Stimulated activated naive CD8-positive, alpha-beta T cell treated with anti-CD3 and anti-CD28 coated beads, Interleukin-15, Interleukin-2, amounts not matched to agents 100 U/mL and 50 U/mL, for 24 hours (primary cell): ENCODE results near the gene FHIT.

ENCODE experiments used
- ATAC-seq: fragments of 150-1000 bp; cut with Tn5 transposase; one replicate; pipeline ENCODE4 v1.10.0; 2021
- DNase-seq: peaks from one replicate; pipeline ENCODE4 v3.0.0; 2021

The FHIT gene

DNA sequence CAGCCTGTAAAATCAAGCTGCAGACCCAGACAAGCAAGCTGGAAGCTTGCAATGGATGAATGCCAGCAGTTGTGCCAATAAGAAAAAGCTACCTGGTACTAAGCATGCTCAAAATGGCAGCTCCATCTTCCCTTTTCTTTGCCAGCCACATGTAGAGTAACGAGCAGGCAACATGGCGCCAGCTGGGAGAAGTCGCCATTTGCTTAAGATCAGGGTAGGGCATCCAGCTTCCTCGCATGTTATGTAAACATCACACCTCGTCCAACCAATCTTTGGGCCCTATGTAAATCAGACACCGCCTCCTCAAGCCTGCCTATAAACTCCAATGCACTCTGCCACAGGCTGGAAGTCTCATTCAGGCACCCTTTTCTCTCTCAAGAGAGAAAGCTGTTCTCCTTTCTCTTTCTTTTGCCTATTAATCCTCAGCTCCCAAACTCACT is 973.9 kb downstream of the FHIT start:
- no peak for DNase-seq
- no peak for ATAC-seq

DNA sequence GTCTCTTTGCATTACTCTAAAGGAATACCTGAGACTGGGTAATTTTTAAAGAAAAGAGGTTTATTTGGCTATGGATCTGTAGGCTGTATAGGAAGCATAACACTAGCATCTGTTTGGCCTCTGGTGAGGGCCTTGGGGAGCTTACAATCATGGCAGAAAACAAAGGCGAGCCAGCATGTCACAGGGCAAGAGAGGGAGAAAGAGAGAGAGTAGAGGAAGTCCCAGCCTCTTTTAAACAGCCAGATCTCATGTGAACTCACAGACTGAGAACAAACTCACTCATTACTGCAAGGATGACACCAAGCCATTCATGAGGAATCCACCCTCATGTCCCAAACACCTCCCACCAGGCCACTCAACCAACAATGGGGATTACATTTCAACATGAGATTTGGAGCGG is 974.6 kb downstream of the FHIT start:
- ATAC-seq: no peak
- no peak for DNase-seq

DNA sequence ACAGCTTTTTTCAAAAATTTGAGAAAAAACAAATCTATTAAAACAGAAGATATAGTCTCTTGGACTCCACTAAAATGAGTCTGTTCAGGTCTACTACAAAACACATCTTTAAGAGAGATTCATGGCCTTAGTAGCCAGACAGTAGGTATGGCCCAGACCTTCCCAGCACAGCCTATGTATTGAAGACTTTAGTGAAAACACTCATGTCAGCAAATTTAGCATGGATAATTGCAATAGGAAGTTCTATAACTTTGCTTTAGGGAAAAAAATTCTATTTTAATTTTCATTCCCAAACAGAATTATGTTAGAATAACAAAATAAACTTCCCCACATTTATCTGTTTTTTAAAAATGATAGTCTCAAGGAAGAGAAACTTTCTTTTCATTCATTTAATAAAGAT is 976.6 kb downstream of the FHIT start:
- DNase-seq (no peak), ATAC-seq (no peak)

- DNase-seq (no peak), ATAC-seq (no peak)
These were observed 977.2 kb downstream of the FHIT start for GRCh38 chr3:60274098-60274497.

GRCh38 chr3:60269829-60270266 is 981.4 kb downstream of the FHIT start:
- no peak for DNase-seq
- ATAC-seq: no peak

DNA sequence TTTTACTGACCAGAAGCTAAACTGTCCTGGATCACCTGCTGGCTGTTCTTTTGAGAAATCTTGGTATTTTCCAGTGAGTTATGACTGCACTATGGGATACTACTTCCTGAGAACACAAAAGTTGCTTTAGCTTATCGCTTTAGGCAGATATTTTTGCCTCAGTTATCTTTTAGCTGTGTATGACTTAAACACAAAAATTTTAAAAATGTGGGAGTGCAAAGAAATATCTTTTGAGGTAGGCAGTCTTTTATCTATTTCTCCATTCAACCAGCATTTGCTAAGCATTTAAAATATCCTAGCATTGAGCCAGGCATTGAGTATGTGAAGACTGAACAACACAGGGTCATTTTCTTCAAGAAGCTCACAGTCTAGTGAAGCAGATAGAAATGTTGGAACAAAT is 981.9 kb downstream of the FHIT start:
- DNase-seq: no peak
- no peak for ATAC-seq

- no peak for ATAC-seq
- DNase-seq: no peak
These were observed 983.1 kb downstream of the FHIT start for GRCh38 chr3:60268123-60268522.

GRCh38 chr3:60266444-60266843 is 984.8 kb downstream of the FHIT start:
- DNase-seq (no peak), ATAC-seq (no peak)

DNA sequence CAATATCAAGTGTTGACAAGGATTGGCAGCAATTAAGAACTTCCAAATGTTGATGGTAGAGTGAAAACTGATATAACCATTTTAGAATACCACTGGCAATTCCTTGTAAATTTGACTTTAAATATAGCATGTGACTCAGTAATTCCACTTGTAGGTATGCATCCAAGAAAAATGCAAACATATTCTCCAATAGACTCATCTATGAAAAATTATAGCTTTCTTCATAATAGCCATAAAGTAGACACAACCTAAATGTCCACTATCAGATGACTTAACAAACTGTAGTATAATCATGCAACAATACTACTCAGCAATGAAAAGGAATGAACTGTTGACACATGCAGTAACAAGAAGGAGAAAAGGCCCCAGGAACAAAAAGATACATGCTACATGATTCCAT is 988.1 kb downstream of the FHIT start:
- no peak for ATAC-seq
- no peak for DNase-seq

GRCh38 chr3:60262546-60262945 is 988.7 kb downstream of the FHIT start:
- DNase-seq: no peak
- ATAC-seq: no peak

- DNase-seq: no peak
- no peak for ATAC-seq
These were observed 990.7 kb downstream of the FHIT start for GRCh38 chr3:60260546-60260945.

- ATAC-seq: no peak
These were observed 1000.4 kb downstream of the FHIT start for GRCh38 chr3:60250810-60251209.

DNA sequence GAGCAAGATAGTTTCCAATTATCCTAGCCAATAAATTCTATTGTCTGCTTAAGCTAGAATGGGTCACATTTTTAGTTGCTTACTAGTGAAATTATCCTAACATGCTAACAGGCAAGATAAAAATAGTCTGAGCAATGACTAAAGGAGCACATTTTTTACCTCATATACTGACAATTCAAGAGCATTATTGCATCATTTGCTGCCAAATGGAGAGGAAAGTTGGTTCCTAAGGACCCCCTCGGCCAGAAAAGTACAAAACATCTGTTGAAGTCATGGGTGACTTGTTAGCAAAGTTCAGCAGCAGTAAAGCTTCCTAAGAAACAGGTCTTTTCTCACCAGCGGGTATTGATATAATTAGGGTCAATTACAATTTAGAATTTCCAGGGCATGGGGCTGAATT is 1001.0 kb downstream of the FHIT start:
- DNase-seq: no peak
- ATAC-seq: no peak

More at GRCh38 chr3:60250810-60251209, 1000.4 kb downstream of the FHIT start:
- DNase-seq: no peak

DNA sequence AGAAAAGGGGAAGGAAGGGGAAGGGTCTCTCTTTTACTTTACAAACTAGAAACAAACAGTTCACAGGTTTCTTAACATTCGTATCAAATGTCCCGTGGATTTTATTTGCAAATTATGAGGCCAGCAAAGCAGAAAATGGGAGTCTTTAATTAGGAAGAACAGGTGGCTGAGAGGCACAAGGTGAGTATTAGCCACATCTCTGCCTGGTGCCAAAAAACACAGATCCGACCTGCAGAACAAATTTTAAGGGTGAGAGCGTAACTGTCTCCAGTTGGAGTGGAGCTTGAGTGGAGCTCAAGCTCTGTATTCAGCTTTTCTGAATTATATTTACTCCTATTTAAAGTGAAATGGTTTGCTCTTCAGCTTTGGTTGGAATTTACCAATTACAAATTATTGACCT is 1004.9 kb downstream of the FHIT start:
- DNase-seq: no peak
- no peak for ATAC-seq

GRCh38 chr3:60243456-60243855 is 1007.8 kb downstream of the FHIT start:
- no peak for ATAC-seq
- DNase-seq: no peak

GRCh38 chr3:60240492-60240891 is 1010.8 kb downstream of the FHIT start:
- ATAC-seq (no peak), DNase-seq (no peak)

DNA sequence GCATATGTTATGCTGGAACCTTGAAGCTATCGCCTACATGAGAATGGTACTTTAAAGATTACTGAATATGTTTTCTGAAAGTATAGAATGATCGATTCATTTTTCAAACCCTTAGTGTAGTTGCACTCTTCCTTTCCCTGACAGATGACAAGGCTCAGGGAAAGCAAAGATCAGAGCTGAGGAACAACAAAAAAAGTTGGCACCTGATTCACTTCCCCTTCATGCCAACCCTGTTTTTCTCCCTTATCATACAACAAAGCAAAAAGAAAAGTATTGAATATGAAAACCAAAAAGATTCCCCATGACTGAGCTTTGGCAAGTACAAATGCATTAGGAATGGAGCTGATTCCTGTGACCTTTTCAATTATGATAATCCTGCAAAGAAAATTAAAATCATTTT is 1012.7 kb downstream of the FHIT start:
- DNase-seq (no peak), ATAC-seq (no peak)

GRCh38 chr3:60229502-60229901 is 1021.8 kb downstream of the FHIT start:
- ATAC-seq (no peak), DNase-seq (no peak)

DNA sequence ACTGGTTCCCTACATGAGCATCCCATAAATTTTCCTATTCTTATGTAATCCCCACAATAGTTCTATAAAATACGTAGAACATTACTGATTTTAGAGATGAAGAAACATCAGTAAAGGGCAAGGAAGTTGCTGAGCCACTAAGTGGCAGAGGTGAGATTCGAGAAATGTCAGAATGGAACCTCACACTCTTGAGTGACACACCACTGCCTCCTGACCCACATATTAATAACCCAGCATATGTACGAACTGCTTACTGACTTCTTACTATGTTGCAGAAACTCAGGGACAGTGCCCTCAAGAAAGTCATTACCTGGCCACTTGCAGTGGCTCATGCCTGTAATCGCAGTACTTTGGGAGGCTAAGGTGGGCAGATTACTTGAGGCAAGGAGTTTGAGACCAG is 1022.4 kb downstream of the FHIT start:
- DNase-seq (no peak), ATAC-seq (peak; percentile 46)

- no peak for DNase-seq
- no peak for ATAC-seq
These were observed 1024.3 kb downstream of the FHIT start for GRCh38 chr3:60226912-60227311.

GRCh38 chr3:60225848-60226247 is 1025.4 kb downstream of the FHIT start:
- no peak for DNase-seq
- no peak for ATAC-seq

- DNase-seq: no peak
- no peak for ATAC-seq
These were observed 1030.5 kb downstream of the FHIT start for GRCh38 chr3:60220768-60221167.

- no peak for ATAC-seq
These were observed 1031.8 kb downstream of the FHIT start for GRCh38 chr3:60219501-60219900.

DNA sequence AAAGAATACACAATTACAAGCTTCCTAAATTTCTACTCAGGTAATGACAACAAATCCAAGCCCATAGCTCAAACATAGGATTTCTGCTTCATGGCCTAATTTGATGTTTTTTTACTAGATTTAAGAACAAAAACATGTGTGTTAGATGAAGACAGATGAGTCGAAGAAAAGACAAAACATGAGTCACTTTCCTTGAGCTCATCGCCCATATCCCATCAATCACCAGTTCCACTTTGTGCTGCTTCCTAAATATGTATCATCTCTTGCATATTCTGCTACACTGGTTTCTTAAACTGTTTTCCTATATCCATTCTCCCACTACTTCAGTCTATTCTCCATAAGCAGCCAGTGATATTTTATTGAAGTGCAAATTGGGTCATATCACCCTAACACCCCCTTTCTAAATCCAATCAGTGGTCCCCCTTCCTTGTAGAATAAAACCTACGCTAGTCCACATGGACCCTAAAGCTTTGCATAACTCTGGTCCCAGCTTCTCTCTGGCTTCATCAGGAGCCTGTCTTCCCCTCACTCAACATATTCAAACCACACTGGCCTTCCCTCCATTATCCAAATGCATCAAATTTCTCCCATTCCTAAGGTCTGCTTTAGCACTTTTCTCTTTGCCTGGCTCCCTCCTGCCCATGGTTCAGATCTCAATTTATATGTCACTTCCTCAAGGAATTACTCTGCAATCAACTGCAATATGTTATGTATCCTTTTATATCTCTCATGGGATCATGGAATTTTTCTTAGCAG is 1033.9 kb downstream of the FHIT start:
- no peak for ATAC-seq
- no peak for DNase-seq

More at GRCh38 chr3:60219501-60219900, 1031.8 kb downstream of the FHIT start:
- no peak for DNase-seq
